Aorta (tissue), 5 donors: ENCODE data around the gene NFILZ. TPM values are rescaled to one million over a fixed set of nuclear protein-coding genes. Genes with fewer than 3 reads are reported as not detected.
A peak's percentile ranks its signal among the peaks of the same experiment; 100 is the strongest.

Experiments
- ATAC-seq: fragments of 200-7000 bp; cut with Tn5 transposase; one replicate; pipeline ENCODE4 v1.9.1; 2022; ENCODE audit warnings: moderate library complexity; ENCODE audit not compliant: low FRiP score
- DNase-seq, 2 donors: peaks; one replicate each; pipeline ENCODE4 v3.0.0-alpha.2; 2020
- H3K27ac ChIP-seq, 2 donors: one replicate each; pipeline ENCODE4 v1.5.1; 2013; ENCODE audit warnings: low read length in 2 of 2, mild to moderate bottlenecking in 2 of 2, moderate library complexity in 2 of 2, control low read depth in 1 of 2, inconsistent platforms in 1 of 2, low read depth in 1 of 2
- H3K27me3 ChIP-seq, 2 donors: one replicate each; pipeline ENCODE4 v1.6.1; 2013; ENCODE audit warnings: control low read depth in 1 of 2, low read length in 1 of 2, mild to moderate bottlenecking in 1 of 2, moderate library complexity in 1 of 2; ENCODE audit not compliant: insufficient read depth in 2 of 2, control insufficient read depth in 1 of 2
- H3K36me3 ChIP-seq, 2 donors: one replicate each; pipeline ENCODE4 v1.6.1; 2013; ENCODE audit warnings: control low read depth in 1 of 2, low read length in 1 of 2, mild to moderate bottlenecking in 1 of 2; ENCODE audit not compliant: insufficient read depth in 2 of 2, control insufficient read depth in 1 of 2
- H3K4me1 ChIP-seq, 2 donors: one replicate each; pipeline ENCODE4 v1.6.1; 2013; ENCODE audit warnings: low read length in 2 of 2, control low read depth in 1 of 2, mild to moderate bottlenecking in 1 of 2, moderate library complexity in 1 of 2; ENCODE audit not compliant: insufficient read depth in 2 of 2, control insufficient read depth in 1 of 2
- H3K4me3 ChIP-seq, 2 donors: one replicate each; pipeline ENCODE4 v1.5.1; 2013; ENCODE audit warnings: low read length in 2 of 2, control low read depth in 1 of 2, mild to moderate bottlenecking in 1 of 2
- H3K9me3 ChIP-seq: one replicate; pipeline ENCODE4 v1.6.1; 2013; ENCODE audit warnings: mild to moderate bottlenecking, low read length; ENCODE audit not compliant: control insufficient read depth
- WGBS, 2 donors: extraction: QIAGEN DNeasy Blood & Tissue Kit; methylation state at CpG; one replicate each; pipeline ENCODE4 v1.1.7; 2013; 5-methylcytosine and 5-hydroxymethylcytosine counted together
- intact Hi-C, 2 donors: fragments of 100-400 bp; cut with DNase I; formaldehyde crosslinking; loops; one replicate each; pipeline versions ENCODE4 v1.14.2 to v1.15.0; 2022
- polyA plus RNA-seq, 2 donors: library from polyadenylated mRNA; stranded (reverse); fragments of 200-250 nt; gene quantifications; one replicate each; pipeline ENCODE4 v1.2.3, GENCODE V29; 2013
- total RNA-seq, 2 donors: library from RNA; stranded (reverse); fragmentation: NEBNext Ultra II Directional; extraction: Animal tissue kit (Norgen Biotek cat#: 25700); gene quantifications; one replicate each; pipeline ENCODE4 v1.2.1, GENCODE V29; 2021
- donor health status: healthy with polysubstance abuse.
- donor health status: Bipolar disorder and iron deficiency.
- donor health status: DM: no; HTN: no; CAD: no.
- donor health status: DM: no; HTN: no; CAD: no.
- donor health status: DM: yes; HTN: yes; CAD: no.

NFILZ gene
- total and polyA plus RNA-seq, 4 donors: not detected

DNA sequence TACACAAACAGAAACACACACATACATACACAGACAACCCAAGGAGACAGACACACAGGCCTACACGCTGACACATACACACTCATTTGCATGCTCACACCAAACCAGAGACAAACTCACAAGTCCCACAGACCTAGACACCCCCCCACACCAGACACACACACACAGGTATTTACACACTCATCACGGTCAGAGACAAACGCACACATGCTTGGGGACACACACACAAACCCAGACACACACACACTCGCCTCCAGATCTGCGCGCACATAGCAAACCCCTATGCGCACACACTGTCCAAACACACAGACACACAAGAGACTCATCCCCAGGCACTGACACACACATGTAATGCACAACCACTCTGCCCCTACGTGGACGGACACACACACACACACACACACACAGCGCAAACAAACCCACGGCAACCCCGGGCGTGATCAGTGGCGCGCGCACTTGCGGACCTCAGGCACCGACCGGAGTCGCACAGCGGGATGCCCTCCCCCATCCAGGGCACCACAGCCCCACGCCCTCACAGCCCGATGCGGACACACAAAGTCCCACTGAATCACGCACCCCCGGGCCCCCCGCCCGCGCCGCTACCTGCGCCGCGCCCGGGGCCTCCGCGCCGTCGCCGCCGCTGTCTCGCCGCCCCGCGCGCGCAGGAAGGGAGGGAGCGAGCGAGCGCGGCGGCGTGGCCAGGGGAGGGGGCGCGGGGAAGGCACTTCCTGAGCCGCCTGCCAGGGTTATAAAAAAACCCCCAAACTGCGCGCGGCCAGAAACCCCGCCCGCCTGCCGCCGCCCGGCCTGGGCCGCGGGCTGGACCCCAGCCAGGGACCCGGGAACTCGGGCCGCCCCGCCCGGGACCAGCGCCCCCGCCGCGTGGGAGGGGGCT, 20.1 kb upstream of the NFILZ start, which contains the start of gene ADAMTS10:
Gene ADAMTS10, minus strand, starts transcription at position 675 of the 895 bp plus-strand sequence. CDS start 5,005 bp downstream, outside the sequence.
- Histone ChIP-seq H3K4me3 (peak within 1 kb of the TSS; percentile 67 to 81), H3K27me3 (no peaks in the 10 kb centered on the region), H3K9me3 (no peaks in the 10 kb centered on the region), H3K27ac (peak within 1 kb of the TSS; percentile 25 to 82), H3K36me3 (no peaks in the 10 kb centered on the region), H3K4me1 (no peaks in the 10 kb centered on the region)
- intact Hi-C loops: no loop called here
- peak; percentile 79 to 87 for DNase-seq
- WGBS, 2 donors: 0 to 1% methylated on average over 68 to 74 of the region's 74 CpGs
- peak; percentile 19 for ATAC-seq

GRCh38 chr19:8610936-8611300, 19.5 kb upstream of the NFILZ start:
- peak overlapping the region; percentile 67 to 81 for H3K4me3 ChIP-seq
- H3K27ac ChIP-seq: peak overlapping the region in 1 of 2 donors; percentile 25
- 0 to 2% methylated on average over 8 to 9 of the region's 9 CpGs for WGBS, 2 donors
- ATAC-seq: no peak
- H3K27me3 ChIP-seq: no peaks in the 10 kb centered on the region
- no peaks in the 10 kb centered on the region for H3K4me1 ChIP-seq
- H3K9me3 ChIP-seq: no peaks in the 10 kb centered on the region
- no peaks in the 10 kb centered on the region for H3K36me3 ChIP-seq
- DNase-seq: no peak
- intact Hi-C loops: no loop called here

DNA sequence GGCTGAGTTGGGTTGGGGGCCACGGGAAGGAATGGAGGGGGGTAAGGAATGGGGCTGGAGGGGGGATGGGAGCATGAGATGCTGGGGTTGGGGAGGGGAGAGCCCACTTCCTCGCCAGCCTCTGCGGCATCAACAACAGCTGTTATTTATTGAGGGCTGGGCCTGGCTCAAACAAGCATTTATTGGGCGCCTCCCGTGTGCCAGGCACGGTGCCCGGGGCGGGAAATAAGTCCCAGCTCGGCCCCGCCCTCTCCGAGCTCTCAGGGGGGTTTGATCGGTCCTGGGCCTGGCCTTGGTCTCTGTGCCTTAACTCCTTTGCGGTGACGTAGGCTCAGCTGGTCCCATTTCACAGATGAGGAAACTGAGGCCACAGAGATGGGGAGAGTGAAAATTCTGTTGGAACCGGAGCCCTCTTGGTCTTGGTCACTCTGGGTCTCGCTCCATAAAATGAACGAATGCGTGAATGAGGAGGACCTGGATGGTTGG, 19.0 kb upstream of the NFILZ start:
- Histone ChIP-seq H3K27ac (peak overlapping the region in 1 of 2 donors; percentile 0), H3K9me3 (no peaks in the 10 kb centered on the region), H3K4me3 (no peak overlapping the region), H3K27me3 (no peaks in the 10 kb centered on the region), H3K4me1 (no peaks in the 10 kb centered on the region), H3K36me3 (no peaks in the 10 kb centered on the region)
- intact Hi-C loops: no loop called here
- no peak for ATAC-seq
- DNase-seq: peak; percentile 65 to 80
- WGBS, 2 donors: 35 to 36% methylated on average over 17 to 18 of the region's 18 CpGs

DNA sequence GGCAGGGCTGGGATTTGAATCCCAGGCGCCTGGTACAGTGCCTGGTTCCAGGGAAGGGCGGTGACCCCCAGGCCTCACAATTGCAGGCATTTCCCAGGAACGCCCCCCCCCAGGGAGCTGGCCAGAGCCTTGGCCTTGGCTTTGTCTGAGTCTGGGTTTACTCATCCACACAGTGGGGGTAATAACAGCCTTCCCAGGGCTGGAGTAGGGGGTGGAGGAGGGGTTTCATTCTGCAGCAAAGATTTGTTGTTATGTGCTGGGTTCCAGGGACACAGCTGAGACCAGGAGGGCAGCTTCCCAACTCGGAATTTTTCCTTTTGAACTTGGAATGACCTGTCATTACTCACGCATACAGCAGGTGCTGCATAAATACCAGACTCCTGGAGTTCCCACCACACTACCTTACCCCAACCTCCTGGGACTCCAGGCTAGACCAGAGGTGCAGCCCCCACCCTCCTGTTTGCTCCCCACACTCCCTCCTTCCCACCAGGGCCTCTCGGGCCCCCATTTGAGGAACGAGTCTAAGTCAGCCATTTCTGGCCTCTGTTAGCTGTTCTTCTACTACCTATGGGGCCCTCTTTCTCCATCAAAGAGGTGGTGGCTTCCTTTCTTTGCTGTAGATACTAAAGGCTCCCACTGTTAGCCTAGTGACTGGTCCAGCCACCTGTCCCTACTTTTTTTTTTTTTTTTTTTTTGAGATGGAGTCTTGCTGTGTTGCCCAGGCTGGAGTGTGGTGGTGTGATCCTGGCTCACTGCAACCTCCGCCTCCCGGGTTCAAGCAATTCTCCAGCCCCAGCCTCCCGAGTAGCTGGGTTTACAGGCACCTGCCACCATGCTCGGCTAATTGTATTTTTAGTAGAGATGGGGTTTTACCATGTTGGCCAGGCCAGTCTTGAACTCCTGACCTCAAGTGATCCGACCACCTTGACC, 18.3 kb upstream of the NFILZ start:
- Histone ChIP-seq H3K27me3 (no peaks in the 10 kb centered on the region), H3K4me1 (no peaks in the 10 kb centered on the region), H3K36me3 (no peaks in the 10 kb centered on the region), H3K27ac (peak overlapping the region in 1 of 2 donors; percentile 72), H3K9me3 (no peaks in the 10 kb centered on the region), H3K4me3 (no peak overlapping the region)
- intact Hi-C loops: loop anchor here in 1 of 2 donors (2.0 kb wide), 1 partner anchor 19 kb away; no protein-coding TSS in a partner anchor
- 29 to 32% methylated on average over 12 of the region's 12 CpGs for WGBS, 2 donors
- ATAC-seq: peak; percentile 74
- peak; percentile 90 to 92 for DNase-seq

GRCh38 chr19:8612807-8613171, 17.6 kb upstream of the NFILZ start:
- intact Hi-C loops: loop anchor here in 1 of 2 donors (2.0 kb wide), 1 partner anchor 20 kb away; no protein-coding TSS in a partner anchor

DNA sequence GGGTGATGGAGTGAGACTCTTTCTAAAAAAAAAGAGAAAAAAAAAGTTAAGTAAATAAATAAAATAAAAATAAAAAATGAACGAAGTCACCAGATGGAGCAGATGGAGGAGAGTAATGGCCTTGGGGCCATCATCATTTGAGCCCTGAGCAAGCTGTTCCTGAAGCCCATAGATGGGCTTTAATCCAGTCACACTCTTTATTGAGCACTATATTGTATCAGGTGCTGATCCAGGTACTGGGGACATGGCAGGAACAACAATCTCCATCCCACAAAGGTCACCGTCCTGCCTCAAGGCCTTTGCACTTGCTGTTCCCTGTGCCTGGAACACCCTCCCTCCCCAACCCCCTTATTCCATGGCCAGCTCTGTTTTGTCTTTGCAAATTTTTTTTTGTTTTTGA, 16.0 kb upstream of the NFILZ start:
- intact Hi-C loops: no loop called here
- 50 to 54% methylated on average over 2 of the region's 2 CpGs for WGBS, 2 donors
- H3K27ac ChIP-seq: peak overlapping the region in 1 of 2 donors; percentile 25

More at GRCh38 chr19:8612807-8613171, 17.6 kb upstream of the NFILZ start:
- Histone ChIP-seq H3K9me3 (no peaks in the 10 kb centered on the region), H3K27me3 (no peaks in the 10 kb centered on the region), H3K36me3 (no peaks in the 10 kb centered on the region), H3K27ac (no peak overlapping the region), H3K4me1 (no peaks in the 10 kb centered on the region), H3K4me3 (no peak overlapping the region)
- 20 to 44% methylated on average over 5 of the region's 5 CpGs for WGBS, 2 donors
- DNase-seq (no peak), ATAC-seq (no peak)

GRCh38 chr19:8615024-8615423, 15.4 kb upstream of the NFILZ start:
- ATAC-seq: no peak
- 5 to 7% methylated on average over 6 of the region's 6 CpGs for WGBS, 2 donors
- Histone ChIP-seq H3K27ac (peak overlapping the region in 1 of 2 donors; percentile 25), H3K36me3 (no peaks in the 10 kb centered on the region), H3K4me3 (no peak overlapping the region), H3K27me3 (no peaks in the 10 kb centered on the region), H3K9me3 (no peaks in the 10 kb centered on the region), H3K4me1 (no peaks in the 10 kb centered on the region)
- intact Hi-C loops: loop anchor here in 1 of 2 donors (1.0 kb wide), 1 partner anchor 27 kb away; no protein-coding TSS in a partner anchor
- no peak for DNase-seq

More for the DNA sequence above, 16.0 kb upstream of the NFILZ start:
- Histone ChIP-seq H3K36me3 (no peaks in the 10 kb centered on the region), H3K9me3 (no peaks in the 10 kb centered on the region), H3K27me3 (no peaks in the 10 kb centered on the region), H3K4me1 (no peaks in the 10 kb centered on the region), H3K4me3 (no peak overlapping the region)
- DNase-seq: no peak
- ATAC-seq: no peak
